Effector memory CD4-positive, alpha-beta T cell (primary cell): Measurements from ENCODE around the gene DHRS3.

Experiments
- DNase-seq, 3 donors: peaks; one replicate each; pipeline ENCODE4 v3.0.0-alpha.2; 2020
- H3K27ac ChIP-seq: 2 replicates; pipeline ENCODE4 v1.7.0; 2013; ENCODE audit warnings: mild to moderate bottlenecking, low read length, moderate library complexity; ENCODE audit not compliant: insufficient read depth, poor library complexity, severe bottlenecking
- H3K27me3 ChIP-seq: replicated peaks from 2 replicates; pipeline ENCODE4 v1.7.0; 2013; ENCODE audit warnings: mild to moderate bottlenecking, low read length; ENCODE audit not compliant: insufficient read depth, control insufficient read depth, poor library complexity, severe bottlenecking
- H3K36me3 ChIP-seq: 2 replicates; pipeline ENCODE4 v1.7.0; 2013; ENCODE audit warnings: mild to moderate bottlenecking, low read length, moderate library complexity; ENCODE audit not compliant: control insufficient read depth, insufficient read depth
- H3K4me1 ChIP-seq: 2 replicates; pipeline ENCODE4 v1.7.0; 2013; ENCODE audit warnings: low read length, mild to moderate bottlenecking; ENCODE audit not compliant: control insufficient read depth, insufficient read depth, poor library complexity, severe bottlenecking
- H3K4me3 ChIP-seq: 2 replicates; pipeline ENCODE4 v1.7.0; 2013; ENCODE audit warnings: low read length, low read depth, mild to moderate bottlenecking; ENCODE audit not compliant: insufficient read depth, poor library complexity, severe bottlenecking
- H3K9me3 ChIP-seq: 2 replicates; pipeline ENCODE4 v1.7.0; 2013; ENCODE audit warnings: mild to moderate bottlenecking, low read length, moderate library complexity; ENCODE audit not compliant: control insufficient read depth

Gene DHRS3

GRCh38 chr1:12600335-12600734 lies 17.7 kb downstream of the DHRS3 start:
- Histone ChIP-seq H3K27me3 (no peaks in the 10 kb centered on the region), H3K36me3 (no peaks in the 10 kb centered on the region), H3K4me1 (peaks cover 22% of the 10 kb centered on the region), H3K4me3 (no peak overlapping the region), H3K27ac (no peak overlapping the region), H3K9me3 (no peaks in the 10 kb centered on the region)
- DNase-seq, result no peak

GRCh38 chr1:12599657-12600056 lies 18.4 kb downstream of the DHRS3 start:
- Histone ChIP-seq H3K4me1 (peaks cover 24% of the 10 kb centered on the region), H3K36me3 (no peaks in the 10 kb centered on the region), H3K27me3 (no peaks in the 10 kb centered on the region), H3K4me3 (no peak overlapping the region), H3K27ac (no peak overlapping the region), H3K9me3 (no peaks in the 10 kb centered on the region)
- DNase-seq, result no peak

- H3K36me3 ChIP-seq, result no peaks in the 10 kb centered on the region
Observed at GRCh38 chr1:12598974-12599373, 19.0 kb downstream of the DHRS3 start.

GRCh38 chr1:12597792-12598191 lies 20.2 kb downstream of the DHRS3 start:
- H3K27me3 ChIP-seq, result no peaks in the 10 kb centered on the region
- H3K27ac ChIP-seq, result no peak overlapping the region
- DNase-seq, result no peak
- H3K4me3 ChIP-seq, result no peak overlapping the region
- no peaks in the 10 kb centered on the region for H3K36me3 ChIP-seq
- no peaks in the 10 kb centered on the region for H3K9me3 ChIP-seq
- H3K4me1 ChIP-seq, result peaks cover 12% of the 10 kb centered on the region

More at GRCh38 chr1:12598974-12599373, 19.0 kb downstream of the DHRS3 start:
- Histone ChIP-seq H3K4me1 (peaks cover 18% of the 10 kb centered on the region), H3K4me3 (no peak overlapping the region), H3K27ac (no peak overlapping the region), H3K9me3 (no peaks in the 10 kb centered on the region), H3K27me3 (no peaks in the 10 kb centered on the region)
- no peak for DNase-seq

GRCh38 chr1:12596007-12596821 lies 21.8 kb downstream of the DHRS3 start:
- no peak for DNase-seq
- peaks cover 6% of the 10 kb centered on the region for H3K36me3 ChIP-seq
- H3K4me3 ChIP-seq, result no peak overlapping the region
- no peak overlapping the region for H3K27ac ChIP-seq
- no peaks in the 10 kb centered on the region for H3K9me3 ChIP-seq
- no peaks in the 10 kb centered on the region for H3K27me3 ChIP-seq
- peaks cover 12% of the 10 kb centered on the region for H3K4me1 ChIP-seq

GRCh38 chr1:12595757-12596006 lies 22.3 kb downstream of the DHRS3 start:
- peak overlapping the region; percentile 23 for H3K4me3 ChIP-seq
- H3K4me1 ChIP-seq, result peaks cover 12% of the 10 kb centered on the region
- DNase-seq, result no peak
- peaks cover 6% of the 10 kb centered on the region for H3K36me3 ChIP-seq
- no peak overlapping the region for H3K27ac ChIP-seq
- no peaks in the 10 kb centered on the region for H3K9me3 ChIP-seq
- H3K27me3 ChIP-seq, result no peaks in the 10 kb centered on the region

GRCh38 chr1:12594966-12595756 lies 22.8 kb downstream of the DHRS3 start:
- Histone ChIP-seq H3K27me3 (no peaks in the 10 kb centered on the region), H3K9me3 (no peaks in the 10 kb centered on the region), H3K4me1 (peaks cover 12% of the 10 kb centered on the region), H3K36me3 (peaks cover 6% of the 10 kb centered on the region), H3K27ac (no peak overlapping the region), H3K4me3 (peak overlapping the region; percentile 28)
- no peak for DNase-seq

- Histone ChIP-seq H3K4me3 (peak overlapping the region; percentile 28), H3K4me1 (peaks cover 12% of the 10 kb centered on the region), H3K27ac (no peak overlapping the region), H3K27me3 (no peaks in the 10 kb centered on the region), H3K36me3 (peaks cover 6% of the 10 kb centered on the region), H3K9me3 (no peaks in the 10 kb centered on the region)
- DNase-seq, result no peak
Observed at GRCh38 chr1:12594490-12594889, 23.5 kb downstream of the DHRS3 start.

- Histone ChIP-seq H3K4me1 (peaks cover 12% of the 10 kb centered on the region), H3K27ac (no peak overlapping the region), H3K4me3 (no peak overlapping the region), H3K27me3 (no peaks in the 10 kb centered on the region), H3K9me3 (no peaks in the 10 kb centered on the region), H3K36me3 (peaks cover 6% of the 10 kb centered on the region)
- DNase-seq, result no peak
Observed at GRCh38 chr1:12593621-12594066, 24.4 kb downstream of the DHRS3 start.

GRCh38 chr1:12592496-12592895 lies 25.5 kb downstream of the DHRS3 start:
- DNase-seq, result no peak
- H3K4me1 ChIP-seq, result peaks cover 12% of the 10 kb centered on the region
- H3K4me3 ChIP-seq, result no peak overlapping the region
- H3K9me3 ChIP-seq, result no peaks in the 10 kb centered on the region
- no peaks in the 10 kb centered on the region for H3K27me3 ChIP-seq
- no peak overlapping the region for H3K27ac ChIP-seq
- peaks cover 6% of the 10 kb centered on the region for H3K36me3 ChIP-seq
